DND-41 (cell line): ENCODE results near the gene ULBP1.

Source experiments
- CTCF ChIP-seq: IDR thresholded peaks from 2 replicates; pipeline ENCODE4 v1.5.1; 2012; ENCODE audit warnings: borderline replicate concordance, low read length, moderate library complexity, mild to moderate bottlenecking; ENCODE audit not compliant: poor library complexity, severe bottlenecking; ENCODE audit errors: extremely low read depth
- EZH2 ChIP-seq: IDR thresholded peaks from 3 replicates; pipeline ENCODE4 v1.6.1; 2012; ENCODE audit warnings: borderline replicate concordance, low read depth, mild to moderate bottlenecking, moderate library complexity, low read length, inconsistent platforms; ENCODE audit not compliant: severe bottlenecking

DNA sequence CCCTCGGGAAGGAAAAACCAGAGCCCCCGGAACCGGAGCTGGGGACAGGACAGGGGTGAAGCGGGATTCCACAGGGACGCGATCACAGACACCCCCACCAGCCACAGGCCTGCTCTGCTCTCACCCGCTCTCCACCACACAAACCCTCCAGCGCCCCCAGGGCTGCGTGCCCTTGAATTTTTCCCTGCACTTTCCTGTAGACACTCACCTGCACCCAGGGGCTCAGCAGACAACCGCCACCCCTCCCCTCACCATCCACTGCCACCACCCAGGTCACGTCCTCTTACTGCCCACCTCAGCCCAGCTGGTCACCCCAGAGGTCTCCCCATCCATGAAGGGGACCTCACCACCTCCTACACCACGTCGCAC lies 21.3 kb upstream of the ULBP1 start:
- TF ChIP-seq CTCF (peak; percentile 22), EZH2 (no peak)
